GM12878 (cell line): Measurements from ENCODE around the gene ZNF202. TPM values are rescaled to one million over a fixed set of nuclear protein-coding genes. Genes with fewer than 3 reads are reported as not detected.

Source experiments
- ATAC-seq: fragments of 200-7000 bp; cut with Tn5 transposase; 3 replicates; pipeline ENCODE4 v1.9.1; 2020; ENCODE audit warnings: mild to moderate bottlenecking, moderate library complexity
- BruUV-seq: library from RNA; stranded (reverse); fragments of 400-500 nt; replicated peaks from 2 replicates; lab custom pipeline; 2021; lab: Mats Ljungman, UMichigan
- CTCF ChIA-PET: fragments of 300-600 bp; sonication (Branson Sonifier 250); formaldehyde crosslinking; extraction: SDS; loops from one replicate; lab custom pipeline; 2021; ENCODE audit warnings: inconsistent platforms; lab: Yijun Ruan, JAX
- POLR2A ChIA-PET: fragments of 350-600 bp; formaldehyde crosslinking; extraction: SDS; loops from one replicate; lab custom pipeline; 2021; ENCODE audit warnings: inconsistent platforms; lab: Charles Lee
- RAD21 ChIA-PET: fragments of 300-600 bp; sonication (Branson Sonifier 250); formaldehyde crosslinking; loops from one replicate; lab custom pipeline; 2023; ENCODE audit warnings: antibody characterized with exemption; ENCODE audit not compliant: unreplicated experiment; lab: Charles Lee
- SMC1A ChIA-PET: fragments of 300-600 bp; sonication (Branson Sonifier 250); formaldehyde crosslinking; loops from one replicate; lab custom pipeline; 2023; ENCODE audit not compliant: unreplicated experiment, uncharacterized antibody; lab: Charles Lee
- DNase-seq: peaks from one replicate; pipeline ENCODE4 v3.0.0-alpha.2; 2011; ENCODE audit warnings: low read depth, low spot score
- FAIRE-seq: peaks from 3 replicates; lab custom pipeline; 2011; peaks lifted over from hg19 to GRCh38; lab: Jason Lieb, UNC
- H2AFZ ChIP-seq: 2 replicates; pipeline ENCODE4 v1.6.0; 2011; ENCODE audit warnings: low read depth, low read length, control low read depth; ENCODE audit not compliant: control insufficient read depth
- H3K27ac ChIP-seq: 2 replicates; pipeline ENCODE4 v1.5.1; 2011; ENCODE audit warnings: control low read depth; ENCODE audit not compliant: control insufficient read depth, insufficient read depth
- H3K27me3 ChIP-seq, 2 experiments: replicated peaks in 1 of 2; 2 replicates each; pipeline versions ENCODE4 v1.6.0 to v1.6.1; 2011; ENCODE audit warnings: low read length in 1 of 2; ENCODE audit not compliant: control insufficient read depth in 2 of 2, insufficient read depth in 2 of 2
- H3K36me3 ChIP-seq, 2 experiments: 2 replicates each; pipeline ENCODE4 v1.5.1; 2011; ENCODE audit warnings: low read length in 1 of 2; ENCODE audit not compliant: control insufficient read depth in 2 of 2, insufficient read depth in 2 of 2
- H3K4me1 ChIP-seq: 2 replicates; pipeline ENCODE4 v1.6.1; 2011; ENCODE audit warnings: mild to moderate bottlenecking, low read length, moderate library complexity, mixed read lengths; ENCODE audit not compliant: control insufficient read depth, insufficient read depth
- H3K4me2 ChIP-seq: 2 replicates; pipeline ENCODE4 v1.6.0; 2011; ENCODE audit warnings: control low read depth; ENCODE audit not compliant: control insufficient read depth, insufficient read depth
- H3K4me3 ChIP-seq: fragments of 200-600 bp; sonication (generic); 2 replicates; pipeline ENCODE4 v1.5.1; 2016
- H3K79me2 ChIP-seq: 2 replicates; pipeline ENCODE4 v1.6.0; 2011; ENCODE audit warnings: low read length; ENCODE audit not compliant: control insufficient read depth, insufficient read depth
- H3K9ac ChIP-seq: 2 replicates; pipeline ENCODE4 v1.8.0; 2011; ENCODE audit warnings: low read length, control low read depth, mixed read lengths; ENCODE audit not compliant: control insufficient read depth, insufficient read depth
- H3K9me3 ChIP-seq: replicated peaks from 3 replicates; pipeline ENCODE4 v1.5.1; 2011; ENCODE audit warnings: mild to moderate bottlenecking, low read length; ENCODE audit not compliant: control insufficient read depth, insufficient read depth
- H4K20me1 ChIP-seq: 2 replicates; pipeline ENCODE4 v1.6.0; 2011; ENCODE audit not compliant: control insufficient read depth, insufficient read depth
- BHLHE40 ChIP-seq, 2 experiments: fragments of 450-650 bp in 1 of 2; IDR thresholded peaks; 2 replicates each; pipeline ENCODE4 v1.6.1; 2011 to 2017; ENCODE audit warnings: low read depth in 2 of 2, borderline replicate concordance in 1 of 2, improper control_type of control experiment in 1 of 2, low read length in 1 of 2, mild to moderate bottlenecking in 1 of 2
- HSF1 ChIP-seq: fragments of 150-350 bp; IDR thresholded peaks from 2 replicates; pipeline ENCODE4 v1.6.1; 2014; ENCODE audit warnings: mild to moderate bottlenecking, low read depth, low read length
- SMARCA5 ChIP-seq: fragments of 450-650 bp; IDR thresholded peaks from 2 replicates; pipeline ENCODE4 v1.6.1; 2017; ENCODE audit warnings: mild to moderate bottlenecking
- SP1 ChIP-seq: IDR thresholded peaks from one replicate; pipeline ENCODE4 v1.6.1; 2011; ENCODE audit warnings: low read depth, low read length
- SPI1 ChIP-seq: IDR thresholded peaks from 2 replicates; pipeline ENCODE4 v1.6.1; 2011; ENCODE audit warnings: low read depth, mild to moderate bottlenecking, low read length, moderate library complexity, borderline replicate concordance; ENCODE audit not compliant: insufficient read depth
- SREBF2 ChIP-seq: IDR thresholded peaks from 2 replicates; pipeline ENCODE4 v1.6.1; 2012; ENCODE audit warnings: mild to moderate bottlenecking, low read length
- SRF ChIP-seq, 2 experiments: IDR thresholded peaks; 2 replicates each; pipeline ENCODE4 v1.6.1; 2011; ENCODE audit warnings: low read depth in 2 of 2, low read length in 2 of 2, mild to moderate bottlenecking in 1 of 2, moderate library complexity in 1 of 2
- whole genome bisulfite sequencing: methylation state at CpG from one replicate; pipeline ENCODE4 v1.1.6; 2016; ENCODE audit warnings: low lambda C conversion rate; ENCODE audit not compliant: insufficient replicate concordance, insufficient coverage; ENCODE audit errors: missing lambda C conversion rate; 5-methylcytosine and 5-hydroxymethylcytosine counted together
- in situ Hi-C: fragments of 300-500 bp; cut with MboI; formaldehyde crosslinking; loops from 9 replicates; pipeline ENCODE4 v1.14.3; 2018; ENCODE audit warnings: mixed read lengths
- intact Hi-C: fragments of 100-400 bp; cut with micrococcal nuclease; formaldehyde crosslinking; loops from one replicate; pipeline ENCODE4 v1.14.2; 2022; ENCODE audit not compliant: unreplicated experiment
- polyA plus RNA-seq, 11 experiments: library from polyadenylated mRNA; depleted of rRNA in 4 of 11; unstranded in 6 of 11; stranded (reverse) in 5 of 11; fragments of >200 nt; fragmentation: Nextera tagmentation in 4 of 11; fragmentation: Illumina TruSeq in 1 of 11; extraction: Ambion mirVana in 4 of 11; extraction: Trizol in 1 of 11; gene quantifications; 1 replicate in 1 of 11; 2 replicates in 10 of 11; pipeline versions ENCODE4 v1.2.1 to v1.2.3, GENCODE V29; 2011 to 2016; ENCODE audit warnings: inconsistent platforms in 2 of 11, missing spikeins in 2 of 11, low read depth in 1 of 11
- small RNA-seq: library from RNA; depleted of rRNA; stranded (forward); fragments of <200 nt; gene quantifications from one replicate; pipeline ENCODE3, GENCODE V24; 2014
- total RNA-seq, 4 experiments: library from RNA; depleted of rRNA in 3 of 4; stranded (reverse); fragments of >200 nt in 3 of 4; fragmentation: Illumina TruSeq in 1 of 4; extraction: Trizol in 1 of 4; gene quantifications; 2 replicates each; pipeline versions ENCODE4 v1.2.1 to v1.2.3, GENCODE V29; 2013 to 2021

Gene ZNF202
- total and polyA plus RNA-seq, 10 of the 15 experiments (the other 5 are each of a cell fraction or from before 2014, with no cell fraction given), result 2.6 to 13.6 (median 12.2) TPM

GRCh38 chr11:123674297-123674696, 67.2 kb downstream of the ZNF202 start:
- CTCF ChIA-PET, result interaction anchor here (2.2 kb wide), 1 partner anchor 33 kb away, joined by 9 read pairs; no protein-coding TSS in a partner anchor
- in situ Hi-C loops, result no loop called here
- POLR2A ChIA-PET, result interaction anchor here (0.6 to 0.7 kb wide), 2 partner anchors 15 to 19 kb away, joined by 3 to 6 read pairs; no protein-coding TSS in a partner anchor
- H3K9ac ChIP-seq, result no peak overlapping the region
- H3K27ac ChIP-seq, result no peak overlapping the region
- H3K79me2 ChIP-seq, result no peaks in the 10 kb centered on the region
- H3K4me1 ChIP-seq, result no peaks in the 10 kb centered on the region
- ATAC-seq, result no peak
- no peak overlapping the region for H2AFZ ChIP-seq
- DNase-seq, result no peak
- RAD21 ChIA-PET, result no interaction called here
- 43% methylated on average over 2 of the region's 2 CpGs for WGBS
- TF ChIP-seq SPI1, result no peak
- no peak for TF ChIP-seq SRF (IDR thresholded peaks at IDR 0.05; ENCODE audit: low read depth in 2 of 2, low read length in 2 of 2)
- no peak for TF ChIP-seq BHLHE40 (IDR thresholded peaks at IDR 0.05; ENCODE audit: borderline replicate concordance in 1 of 2, low read depth in 2 of 2, low read length in 1 of 2)
- TF ChIP-seq SMARCA5, result no peak
- no peak for TF ChIP-seq SREBF2
- TF ChIP-seq SP1, result no peak
- no peak for TF ChIP-seq HSF1
- TF ChIP-seq, all 136 proteins: peak for 0
- intact Hi-C loops, result no loop called here
- no peaks in the 10 kb centered on the region for H3K9me3 ChIP-seq
- SMC1A ChIA-PET, result no interaction called here
- BruUV-seq, result no TSS peak
- no peaks in the 10 kb centered on the region for H4K20me1 ChIP-seq
- H3K27me3 ChIP-seq, result peaks cover 0 to 3% of the 10 kb centered on the region in 2 experiments; a peak in 1 of 4 replicates
- FAIRE-seq, result no peak
- H3K4me2 ChIP-seq, result no peak overlapping the region
- H3K36me3 ChIP-seq, result no peaks in the 10 kb centered on the region
- H3K4me3 ChIP-seq, result no peak overlapping the region

Small RNAs within 50 kb of the gene (small RNA-seq; reads per million reads assigned to genes)
- gene RNU1-21P, result not detected

Other genes starting within 250 kb of the ZNF202 start
Only the 7 nearest of the 8 such genes appear.
- gene SCN3B, start 87.0 kb downstream of the ZNF202 start, total RNA-seq (2014; rRNA removed), result not detected in 2 replicates
- not detected in 2 replicates for gene SCN3B, start 87.0 kb downstream of the ZNF202 start, total RNA-seq (2014; rRNA removed; fragmentation: Illumina TruSeq; extraction: Trizol)
- gene SCN3B, start 87.0 kb downstream of the ZNF202 start, total RNA-seq (2021), result not detected in 2 replicates
- 0.01 and 0.06 TPM in 2 replicates for gene SCN3B, start 87.0 kb downstream of the ZNF202 start, polyA plus RNA-seq (2011; rRNA removed)
- not detected in 2 replicates for gene SCN3B, start 87.0 kb downstream of the ZNF202 start, polyA plus RNA-seq (2014; fragmentation: Illumina TruSeq; extraction: Trizol)
- gene SCN3B, start 87.0 kb downstream of the ZNF202 start, polyA plus RNA-seq (2014; fragmentation: Nextera tagmentation; extraction: Ambion mirVana), result not detected
- gene SCN3B, start 87.0 kb downstream of the ZNF202 start, polyA plus RNA-seq (2014; rRNA removed), result not detected in 2 replicates
- under 1 TPM; 0.09 to 0.12 TPM for gene SCN3B, start 87.0 kb downstream of the ZNF202 start, polyA plus RNA-seq (2016; fragmentation: Nextera tagmentation; extraction: Ambion mirVana)
- not detected in 2 replicates for gene OR6X1, start 12.9 kb upstream of the ZNF202 start, total RNA-seq (2014; rRNA removed)
- not detected in 2 replicates for gene OR6X1, start 12.9 kb upstream of the ZNF202 start, total RNA-seq (2014; rRNA removed; fragmentation: Illumina TruSeq; extraction: Trizol)
- not detected in 2 replicates for gene OR6X1, start 12.9 kb upstream of the ZNF202 start, total RNA-seq (2021)
- gene OR6X1, start 12.9 kb upstream of the ZNF202 start, polyA plus RNA-seq (2011; rRNA removed), result not detected in 2 replicates
- gene OR6X1, start 12.9 kb upstream of the ZNF202 start, polyA plus RNA-seq (2014; fragmentation: Illumina TruSeq; extraction: Trizol), result not detected in 2 replicates
- not detected for gene OR6X1, start 12.9 kb upstream of the ZNF202 start, polyA plus RNA-seq (2014; fragmentation: Nextera tagmentation; extraction: Ambion mirVana)
- gene OR6X1, start 12.9 kb upstream of the ZNF202 start, polyA plus RNA-seq (2014; rRNA removed), result not detected in 2 replicates
- gene OR6X1, start 12.9 kb upstream of the ZNF202 start, polyA plus RNA-seq (2016; fragmentation: Nextera tagmentation; extraction: Ambion mirVana), result not detected
- gene OR6M1, start 64.7 kb upstream of the ZNF202 start, total RNA-seq (2014; rRNA removed), result not detected in 2 replicates
- gene OR6M1, start 64.7 kb upstream of the ZNF202 start, total RNA-seq (2014; rRNA removed; fragmentation: Illumina TruSeq; extraction: Trizol), result not detected in 2 replicates
- gene OR6M1, start 64.7 kb upstream of the ZNF202 start, total RNA-seq (2021), result not detected in 2 replicates
- not detected in 2 replicates for gene OR6M1, start 64.7 kb upstream of the ZNF202 start, polyA plus RNA-seq (2011; rRNA removed)
- gene OR6M1, start 64.7 kb upstream of the ZNF202 start, polyA plus RNA-seq (2014; fragmentation: Illumina TruSeq; extraction: Trizol), result not detected in 2 replicates
- not detected for gene OR6M1, start 64.7 kb upstream of the ZNF202 start, polyA plus RNA-seq (2014; fragmentation: Nextera tagmentation; extraction: Ambion mirVana)
- gene OR6M1, start 64.7 kb upstream of the ZNF202 start, polyA plus RNA-seq (2014; rRNA removed), result not detected in 2 replicates
- not detected for gene OR6M1, start 64.7 kb upstream of the ZNF202 start, polyA plus RNA-seq (2016; fragmentation: Nextera tagmentation; extraction: Ambion mirVana)
- gene TMEM225, start 144.0 kb upstream of the ZNF202 start, total RNA-seq (2014; rRNA removed), result not detected in 2 replicates
- not detected in 2 replicates for gene TMEM225, start 144.0 kb upstream of the ZNF202 start, total RNA-seq (2014; rRNA removed; fragmentation: Illumina TruSeq; extraction: Trizol)
- not detected in 2 replicates for gene TMEM225, start 144.0 kb upstream of the ZNF202 start, total RNA-seq (2021)
- not detected in 2 replicates for gene TMEM225, start 144.0 kb upstream of the ZNF202 start, polyA plus RNA-seq (2011; rRNA removed)
- not detected in 2 replicates for gene TMEM225, start 144.0 kb upstream of the ZNF202 start, polyA plus RNA-seq (2014; fragmentation: Illumina TruSeq; extraction: Trizol)
- gene TMEM225, start 144.0 kb upstream of the ZNF202 start, polyA plus RNA-seq (2014; fragmentation: Nextera tagmentation; extraction: Ambion mirVana), result not detected
- gene TMEM225, start 144.0 kb upstream of the ZNF202 start, polyA plus RNA-seq (2014; rRNA removed), result not detected in 2 replicates
- gene TMEM225, start 144.0 kb upstream of the ZNF202 start, polyA plus RNA-seq (2016; fragmentation: Nextera tagmentation; extraction: Ambion mirVana), result not detected
- not detected in 2 replicates for gene OR8D4, start 160.5 kb upstream of the ZNF202 start, total RNA-seq (2014; rRNA removed)
- not detected in 2 replicates for gene OR8D4, start 160.5 kb upstream of the ZNF202 start, total RNA-seq (2014; rRNA removed; fragmentation: Illumina TruSeq; extraction: Trizol)
- gene OR8D4, start 160.5 kb upstream of the ZNF202 start, total RNA-seq (2021), result not detected in 2 replicates
- gene OR8D4, start 160.5 kb upstream of the ZNF202 start, polyA plus RNA-seq (2011; rRNA removed), result not detected in 2 replicates
- not detected in 2 replicates for gene OR8D4, start 160.5 kb upstream of the ZNF202 start, polyA plus RNA-seq (2014; fragmentation: Illumina TruSeq; extraction: Trizol)
- not detected for gene OR8D4, start 160.5 kb upstream of the ZNF202 start, polyA plus RNA-seq (2014; fragmentation: Nextera tagmentation; extraction: Ambion mirVana)
- not detected in 2 replicates for gene OR8D4, start 160.5 kb upstream of the ZNF202 start, polyA plus RNA-seq (2014; rRNA removed)
- not detected for gene OR8D4, start 160.5 kb upstream of the ZNF202 start, polyA plus RNA-seq (2016; fragmentation: Nextera tagmentation; extraction: Ambion mirVana)
- not detected in 2 replicates for gene OR4D5, start 198.0 kb upstream of the ZNF202 start, total RNA-seq (2014; rRNA removed)
- not detected in 2 replicates for gene OR4D5, start 198.0 kb upstream of the ZNF202 start, total RNA-seq (2014; rRNA removed; fragmentation: Illumina TruSeq; extraction: Trizol)
- gene OR4D5, start 198.0 kb upstream of the ZNF202 start, total RNA-seq (2021), result not detected in 2 replicates
- not detected in 2 replicates for gene OR4D5, start 198.0 kb upstream of the ZNF202 start, polyA plus RNA-seq (2011; rRNA removed)
- gene OR4D5, start 198.0 kb upstream of the ZNF202 start, polyA plus RNA-seq (2014; fragmentation: Illumina TruSeq; extraction: Trizol), result not detected in 2 replicates
- not detected for gene OR4D5, start 198.0 kb upstream of the ZNF202 start, polyA plus RNA-seq (2014; fragmentation: Nextera tagmentation; extraction: Ambion mirVana)
- not detected in 2 replicates for gene OR4D5, start 198.0 kb upstream of the ZNF202 start, polyA plus RNA-seq (2014; rRNA removed)
- gene OR4D5, start 198.0 kb upstream of the ZNF202 start, polyA plus RNA-seq (2016; fragmentation: Nextera tagmentation; extraction: Ambion mirVana), result not detected
- gene OR6T1, start 202.2 kb upstream of the ZNF202 start, total RNA-seq (2014; rRNA removed), result not detected in 2 replicates
- not detected in 2 replicates for gene OR6T1, start 202.2 kb upstream of the ZNF202 start, total RNA-seq (2014; rRNA removed; fragmentation: Illumina TruSeq; extraction: Trizol)
- not detected in 2 replicates for gene OR6T1, start 202.2 kb upstream of the ZNF202 start, total RNA-seq (2021)
- not detected in 2 replicates for gene OR6T1, start 202.2 kb upstream of the ZNF202 start, polyA plus RNA-seq (2011; rRNA removed)
- gene OR6T1, start 202.2 kb upstream of the ZNF202 start, polyA plus RNA-seq (2014; fragmentation: Illumina TruSeq; extraction: Trizol), result not detected in 2 replicates
- not detected for gene OR6T1, start 202.2 kb upstream of the ZNF202 start, polyA plus RNA-seq (2014; fragmentation: Nextera tagmentation; extraction: Ambion mirVana)
- not detected in 2 replicates for gene OR6T1, start 202.2 kb upstream of the ZNF202 start, polyA plus RNA-seq (2014; rRNA removed)
- not detected for gene OR6T1, start 202.2 kb upstream of the ZNF202 start, polyA plus RNA-seq (2016; fragmentation: Nextera tagmentation; extraction: Ambion mirVana)